Measurements from ENCODE around the gene NUDT14.

Gene NUDT14

DNA sequence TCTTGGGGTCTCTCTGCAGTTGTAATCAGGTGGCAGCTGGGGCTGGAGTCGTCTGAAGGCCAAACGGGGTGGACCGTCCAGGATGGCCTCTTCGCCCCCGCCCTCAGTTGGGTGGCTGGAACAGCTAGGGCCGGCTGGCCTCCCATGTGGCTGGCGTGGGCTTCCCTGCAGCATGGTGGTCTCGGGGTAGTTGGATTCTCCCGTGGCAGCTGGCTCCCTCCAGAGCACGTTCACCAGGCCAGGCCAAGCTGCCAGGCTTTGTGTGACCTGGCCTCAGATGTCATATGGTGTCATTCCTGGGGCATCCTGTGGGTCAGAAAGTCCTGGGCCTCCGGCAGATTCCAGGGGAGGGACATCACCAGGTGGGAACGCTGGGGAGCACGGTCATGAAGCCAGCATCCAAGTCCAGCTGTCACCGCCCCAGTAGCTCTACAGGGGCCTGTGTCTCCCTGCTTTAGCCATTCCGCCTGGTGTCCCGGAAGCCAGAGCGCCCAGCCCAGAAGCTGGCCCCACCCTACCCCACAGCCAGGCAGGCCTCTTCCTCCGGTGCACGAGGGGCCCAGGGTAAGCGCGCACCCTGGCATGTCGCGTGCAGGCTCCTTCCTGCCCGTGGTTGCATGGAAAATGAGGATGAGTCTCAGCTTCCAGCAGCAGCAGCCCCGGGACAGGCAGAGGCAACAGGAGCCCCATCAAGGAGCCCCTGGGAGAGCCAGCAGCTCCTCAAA, 1.3 kb upstream of the NUDT14 start:
- H3K36me3 Mint-ChIP-seq, result no peaks in the 10 kb centered on the region
- H3K4me3 Mint-ChIP-seq, result no peak overlapping the region
- no peak for ATAC-seq (replicated peaks)
- H3K4me1 Mint-ChIP-seq, result peaks cover 3 to 10% of the 10 kb centered on the region in 2 donors
- H3K27me3 Mint-ChIP-seq, result peaks cover 21 to 42% of the 10 kb centered on the region in 2 donors
- no peak for DNase-seq
- no peak overlapping the region for H3K27ac Mint-ChIP-seq
- H3K9me3 Mint-ChIP-seq, result no peaks in the 10 kb centered on the region

DNA sequence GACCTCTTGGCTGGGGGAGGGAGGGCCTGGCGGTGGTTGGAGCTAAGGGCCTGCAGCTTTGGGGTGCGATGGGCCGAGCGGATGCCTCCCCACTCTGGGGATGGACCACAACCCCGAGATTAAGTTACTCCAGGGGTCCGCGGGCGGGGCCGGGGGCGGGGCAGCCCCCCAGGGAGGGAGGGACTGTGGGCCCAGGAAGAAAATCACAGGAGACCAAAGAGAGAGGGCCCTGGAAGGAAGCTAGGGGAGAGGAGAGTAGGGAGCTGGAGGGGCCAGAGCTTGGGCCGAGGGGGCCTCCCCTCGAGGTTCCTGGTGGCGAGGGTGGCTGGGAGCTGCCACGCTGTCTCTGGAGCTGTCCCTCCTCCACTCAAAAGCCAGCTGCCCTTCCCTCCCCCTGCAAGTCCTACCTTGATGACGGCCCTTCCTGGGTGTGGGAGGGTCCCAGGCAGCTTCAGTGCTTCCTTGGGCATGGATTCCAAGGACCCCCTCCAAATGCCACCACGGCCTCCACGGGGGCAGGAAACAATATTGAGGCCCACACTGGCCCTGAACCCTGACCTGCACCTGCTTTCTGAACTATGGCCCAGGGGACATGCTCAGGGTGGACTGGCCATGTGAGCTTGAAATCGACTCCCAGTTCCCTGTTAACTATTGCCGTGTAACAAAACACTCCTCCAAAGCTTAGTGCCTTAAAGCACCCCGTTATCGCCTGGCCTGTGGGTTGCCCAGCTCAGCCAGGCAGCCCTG, 610 bp upstream of the NUDT14 start:
- DNase-seq (no peak), ATAC-seq (replicated peaks) (no peak)
- peaks cover 3 to 10% of the 10 kb centered on the region in 2 donors for H3K4me1 Mint-ChIP-seq
- no peak overlapping the region for H3K4me3 Mint-ChIP-seq
- no peak overlapping the region for H3K27ac Mint-ChIP-seq
- peaks cover 21 to 38% of the 10 kb centered on the region in 2 donors for H3K27me3 Mint-ChIP-seq
- H3K36me3 Mint-ChIP-seq, result no peaks in the 10 kb centered on the region
- H3K9me3 Mint-ChIP-seq, result no peaks in the 10 kb centered on the region

DNA sequence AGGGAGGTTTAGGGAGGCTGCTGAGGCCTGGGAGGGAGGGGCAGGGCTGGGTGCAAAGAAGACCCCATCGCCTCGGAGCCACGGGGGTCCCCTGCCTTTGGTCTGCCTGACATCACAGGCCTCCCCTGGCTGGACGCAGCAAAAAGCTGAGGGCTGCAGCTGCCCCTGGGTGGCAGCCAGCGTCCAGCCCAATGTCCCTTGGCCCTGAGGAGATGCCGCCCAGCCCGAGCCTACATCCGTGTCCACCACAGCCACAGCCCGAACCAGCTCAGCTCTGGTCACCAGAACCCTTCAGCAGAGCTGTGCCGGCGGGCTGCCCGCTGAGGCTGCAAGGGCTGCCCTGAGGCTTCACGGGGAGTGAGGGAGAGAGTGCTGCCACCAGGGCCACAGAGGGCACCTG, 1.9 kb downstream of the NUDT14 start:
- Mint-ChIP-seq H3K27me3 (peaks cover 11 to 21% of the 10 kb centered on the region in 2 donors), H3K27ac (no peak overlapping the region), H3K4me3 (no peak overlapping the region), H3K36me3 (no peaks in the 10 kb centered on the region), H3K4me1 (peaks cover 9 to 20% of the 10 kb centered on the region in 2 donors), H3K9me3 (no peaks in the 10 kb centered on the region)
- DNase-seq (no peak), ATAC-seq (replicated peaks) (no peak)

- H3K27ac Mint-ChIP-seq, result no peak overlapping the region
- DNase-seq (no peak), ATAC-seq (replicated peaks) (no peak)
- no peaks in the 10 kb centered on the region for H3K36me3 Mint-ChIP-seq
- no peak overlapping the region for H3K4me3 Mint-ChIP-seq
- peaks cover 10 to 19% of the 10 kb centered on the region in 2 donors for H3K27me3 Mint-ChIP-seq
- peaks cover 10 to 22% of the 10 kb centered on the region in 2 donors for H3K4me1 Mint-ChIP-seq
- H3K9me3 Mint-ChIP-seq, result no peaks in the 10 kb centered on the region
These were observed 2.3 kb downstream of the NUDT14 start for GRCh38 chr14:105178868-105179140.

DNA sequence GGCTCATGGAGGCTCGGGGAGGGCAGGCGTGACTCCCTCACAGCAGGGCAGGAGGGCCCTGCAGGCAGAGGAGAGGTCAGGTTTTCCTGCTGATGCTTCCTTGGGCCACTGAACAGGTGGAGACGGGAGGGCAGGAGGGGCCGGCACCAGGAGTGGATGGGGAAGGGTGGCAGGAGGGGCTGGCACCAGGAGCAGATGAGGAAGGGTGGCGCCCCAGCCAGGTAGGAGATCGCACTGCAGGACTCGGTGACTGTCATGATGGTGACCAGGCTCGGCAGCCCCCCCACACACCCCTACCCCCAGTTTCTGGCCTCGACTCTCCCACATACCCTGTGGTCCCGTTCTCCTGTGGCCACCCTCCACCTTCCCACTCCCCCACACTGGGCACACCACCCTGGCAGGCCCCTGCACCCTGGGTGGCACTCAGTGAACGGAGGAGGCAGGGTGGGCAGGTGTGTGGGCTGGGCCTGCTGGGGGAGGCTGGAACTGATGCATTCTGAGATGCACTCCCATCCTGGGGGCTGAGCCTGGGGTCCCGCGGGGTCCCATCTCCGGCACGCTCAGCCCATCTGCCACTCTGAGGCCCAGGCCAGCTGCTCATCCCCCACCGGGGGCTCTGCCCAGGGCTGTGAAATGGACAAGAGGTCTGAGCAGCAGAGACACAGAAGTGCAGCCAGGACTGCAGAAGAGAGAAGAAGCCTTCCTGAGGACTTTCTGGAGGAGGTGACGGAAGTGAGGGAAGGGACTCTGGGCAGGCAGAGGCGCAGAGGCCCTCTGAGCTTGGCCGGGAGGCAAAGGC, 2.8 kb downstream of the NUDT14 start:
- Mint-ChIP-seq H3K27me3 (peaks cover 5 to 14% of the 10 kb centered on the region in 2 donors), H3K9me3 (no peaks in the 10 kb centered on the region), H3K4me1 (peaks cover 10 to 22% of the 10 kb centered on the region in 2 donors), H3K4me3 (no peak overlapping the region), H3K36me3 (no peaks in the 10 kb centered on the region), H3K27ac (peak overlapping the region; percentile 20)
- ATAC-seq (replicated peaks) (no peak), DNase-seq (no peak)

DNA sequence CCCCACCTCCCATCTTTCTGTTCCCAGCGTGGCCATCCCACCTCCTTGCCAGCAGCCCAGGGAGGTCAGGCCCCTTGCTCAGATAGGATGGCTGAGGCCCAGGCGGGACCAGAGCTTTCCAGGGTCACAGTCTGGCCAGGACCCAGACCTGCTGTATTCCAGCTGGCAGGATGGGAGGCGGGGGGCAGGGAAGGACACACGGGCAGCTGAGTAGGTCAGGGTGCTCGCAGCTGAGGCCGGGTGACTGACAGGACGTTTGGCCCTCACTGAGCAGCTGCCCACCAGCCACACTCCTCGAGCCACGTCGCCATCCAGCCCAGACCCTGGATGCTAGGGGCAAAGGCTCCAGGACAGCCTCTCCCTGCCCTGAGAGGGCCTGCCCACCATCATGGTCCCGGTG, 4.0 kb downstream of the NUDT14 start:
- Mint-ChIP-seq H3K27me3 (peaks cover 5 to 14% of the 10 kb centered on the region in 2 donors), H3K4me1 (peaks cover 10 to 22% of the 10 kb centered on the region in 2 donors)

GRCh38 chr14:105176513-105176912, 4.6 kb downstream of the NUDT14 start:
- Mint-ChIP-seq H3K27ac (peak overlapping the region; percentile 25), H3K36me3 (no peaks in the 10 kb centered on the region), H3K27me3 (peaks cover 10 to 19% of the 10 kb centered on the region in 2 donors), H3K4me1 (peaks cover 10 to 22% of the 10 kb centered on the region in 2 donors), H3K4me3 (no peak overlapping the region), H3K9me3 (no peaks in the 10 kb centered on the region)
- no peak for ATAC-seq (replicated peaks)
- no peak for DNase-seq

More for the DNA sequence above, 4.0 kb downstream of the NUDT14 start:
- no peak for ATAC-seq (replicated peaks)
- Mint-ChIP-seq H3K4me3 (no peak overlapping the region), H3K9me3 (no peaks in the 10 kb centered on the region), H3K36me3 (no peaks in the 10 kb centered on the region), H3K27ac (peak overlapping the region; percentile 25)
- DNase-seq, result no peak

DNA sequence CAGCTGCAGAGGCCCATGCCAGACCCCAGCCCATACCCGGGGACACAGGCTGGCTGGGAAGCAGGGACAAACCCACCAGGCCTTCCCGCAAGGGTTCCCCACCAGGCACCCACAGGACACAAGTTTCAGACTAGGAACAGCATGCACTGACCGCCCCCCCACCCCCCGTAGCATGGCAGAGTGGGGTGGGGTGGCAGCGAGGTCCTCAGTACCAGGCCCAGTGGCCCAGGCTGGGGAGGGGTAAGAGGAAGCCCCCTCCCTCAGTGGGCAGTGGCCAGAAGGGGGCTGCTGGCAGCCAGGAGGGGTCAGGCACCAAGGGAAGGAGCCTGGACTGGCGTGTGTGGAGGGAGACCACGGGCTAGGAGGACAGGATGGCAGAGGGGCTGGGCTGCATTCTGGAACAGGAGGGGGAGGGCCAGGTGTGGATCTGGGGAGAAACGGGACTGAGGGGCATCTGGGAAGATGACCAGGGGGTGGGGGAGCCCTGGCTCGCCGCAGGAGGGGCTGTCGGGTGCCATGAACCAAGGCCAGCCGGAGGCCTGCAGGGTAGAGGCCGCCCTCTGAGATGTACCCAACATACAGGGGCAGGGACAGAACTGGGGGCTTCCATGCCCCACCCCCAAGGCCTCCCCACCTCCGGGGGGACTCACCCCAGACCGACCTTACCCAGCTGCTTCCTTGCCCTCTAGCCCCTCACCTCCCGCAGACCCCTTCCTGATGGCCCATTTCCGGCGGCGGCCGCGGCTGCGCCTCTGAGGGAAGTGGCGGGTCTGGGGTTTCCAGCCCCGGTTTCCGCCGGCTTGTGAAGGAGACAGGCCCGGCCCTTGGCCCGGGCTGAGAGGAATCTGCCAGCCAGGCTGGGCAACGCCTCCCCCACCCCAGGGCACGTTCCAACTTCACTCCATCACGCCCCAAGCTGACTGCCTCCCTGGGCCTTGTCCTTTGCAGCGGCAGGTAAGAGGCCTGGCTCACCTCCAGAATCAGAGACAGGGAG, 6.9 kb downstream of the NUDT14 start:
- Mint-ChIP-seq H3K27ac (peak overlapping the region; percentile 42), H3K9me3 (no peaks in the 10 kb centered on the region), H3K27me3 (peaks cover 23 to 39% of the 10 kb centered on the region in 2 donors), H3K36me3 (peaks cover 0 to 2% of the 10 kb centered on the region in 2 donors), H3K4me1 (peaks cover 14 to 20% of the 10 kb centered on the region in 2 donors), H3K4me3 (peak overlapping the region in 1 of 2 donors; percentile 50)
- ATAC-seq (replicated peaks) (peak; percentile 57 to 64), DNase-seq (no peak)

DNA sequence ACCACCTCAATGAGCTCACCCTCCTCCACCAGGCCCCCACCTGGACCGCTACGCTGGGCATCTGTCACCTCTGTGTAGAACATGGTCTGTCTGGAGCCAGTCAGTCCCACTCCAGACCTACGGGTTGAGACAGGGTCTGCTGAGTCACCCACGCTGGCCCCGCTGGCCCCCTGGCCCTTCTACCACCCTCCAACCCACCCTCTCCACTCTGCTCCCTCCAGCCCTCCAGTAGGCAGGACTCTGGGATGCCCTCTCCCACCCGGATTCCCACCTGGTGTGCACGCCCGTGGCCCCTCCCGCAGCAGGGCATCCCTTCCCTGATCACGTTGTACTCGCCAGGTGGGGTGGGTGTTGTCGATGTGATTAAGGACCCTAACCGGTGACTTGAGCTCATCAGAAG, 8.0 kb downstream of the NUDT14 start:
- ATAC-seq (replicated peaks), result no peak
- Mint-ChIP-seq H3K27ac (no peak overlapping the region), H3K4me3 (no peak overlapping the region), H3K9me3 (no peaks in the 10 kb centered on the region), H3K36me3 (peaks cover 0 to 2% of the 10 kb centered on the region in 2 donors), H3K27me3 (peaks cover 26 to 36% of the 10 kb centered on the region in 2 donors), H3K4me1 (peaks cover 16 to 23% of the 10 kb centered on the region in 2 donors)
- no peak for DNase-seq

DNA sequence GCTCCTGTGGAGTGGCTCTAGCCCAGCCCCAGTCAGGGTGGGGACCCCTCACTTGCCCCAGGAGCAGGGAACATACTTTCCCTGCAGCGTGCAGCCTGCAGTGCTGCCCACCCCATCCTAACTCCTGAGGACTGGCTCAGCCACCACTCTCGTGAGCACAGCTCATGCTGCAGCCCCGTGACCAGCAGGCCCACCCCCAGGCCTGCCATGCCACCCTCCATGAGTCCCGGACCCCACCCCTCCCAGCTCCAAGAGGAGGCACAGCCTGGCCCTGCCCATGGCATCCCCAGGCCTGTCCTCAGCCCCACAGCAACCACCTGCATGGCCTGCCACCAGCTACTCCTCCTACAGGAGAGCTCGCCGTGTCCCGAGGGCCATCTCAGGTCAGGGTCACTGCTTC, 8.6 kb downstream of the NUDT14 start:
- Mint-ChIP-seq H3K27ac (no peak overlapping the region), H3K4me1 (peaks cover 16 to 23% of the 10 kb centered on the region in 2 donors), H3K27me3 (peaks cover 20 to 30% of the 10 kb centered on the region in 2 donors), H3K9me3 (no peaks in the 10 kb centered on the region), H3K36me3 (peaks cover 0 to 2% of the 10 kb centered on the region in 2 donors), H3K4me3 (no peak overlapping the region)
- ATAC-seq (replicated peaks), result no peak
- DNase-seq, result no peak

DNA sequence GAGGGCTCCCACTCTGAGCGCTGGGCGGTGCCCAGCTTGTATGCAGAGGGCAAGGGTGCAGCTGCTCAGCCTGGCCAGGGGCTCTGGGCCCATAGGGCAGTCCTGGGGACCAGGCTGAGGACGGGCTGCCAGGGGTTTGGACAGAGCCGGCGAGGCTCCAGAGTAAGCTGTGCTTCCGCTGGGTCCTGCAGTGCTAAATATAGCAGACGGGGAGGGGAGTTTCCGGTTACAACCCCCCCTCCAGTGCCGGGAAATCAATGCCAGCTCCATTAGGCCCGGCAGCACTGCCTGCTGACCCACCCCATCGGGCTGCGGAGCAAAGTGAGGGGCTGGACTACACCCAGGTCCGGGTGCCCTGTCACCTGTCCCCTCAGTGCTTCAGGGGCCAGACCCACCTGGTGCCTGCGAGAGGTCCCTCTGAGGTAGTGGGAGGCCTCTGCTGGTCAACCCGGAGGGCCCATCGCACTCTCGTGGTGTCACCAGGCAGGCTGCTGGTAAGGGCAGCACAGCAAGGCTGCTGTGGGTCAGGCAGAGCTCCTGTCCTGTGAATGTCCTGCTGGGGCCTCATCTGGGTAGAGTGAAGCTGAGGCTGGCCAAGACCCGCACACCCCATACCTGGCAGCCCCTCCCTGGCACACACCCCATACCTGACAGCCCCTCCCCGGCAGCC, 10.0 kb downstream of the NUDT14 start:
- no peak for ATAC-seq (replicated peaks)
- Mint-ChIP-seq H3K27ac (no peak overlapping the region), H3K4me3 (no peak overlapping the region), H3K36me3 (peaks cover 0 to 2% of the 10 kb centered on the region in 2 donors), H3K27me3 (peaks cover 30 to 40% of the 10 kb centered on the region in 2 donors), H3K4me1 (peaks cover 16 to 27% of the 10 kb centered on the region in 2 donors), H3K9me3 (no peaks in the 10 kb centered on the region)
- DNase-seq, result no peak

DNA sequence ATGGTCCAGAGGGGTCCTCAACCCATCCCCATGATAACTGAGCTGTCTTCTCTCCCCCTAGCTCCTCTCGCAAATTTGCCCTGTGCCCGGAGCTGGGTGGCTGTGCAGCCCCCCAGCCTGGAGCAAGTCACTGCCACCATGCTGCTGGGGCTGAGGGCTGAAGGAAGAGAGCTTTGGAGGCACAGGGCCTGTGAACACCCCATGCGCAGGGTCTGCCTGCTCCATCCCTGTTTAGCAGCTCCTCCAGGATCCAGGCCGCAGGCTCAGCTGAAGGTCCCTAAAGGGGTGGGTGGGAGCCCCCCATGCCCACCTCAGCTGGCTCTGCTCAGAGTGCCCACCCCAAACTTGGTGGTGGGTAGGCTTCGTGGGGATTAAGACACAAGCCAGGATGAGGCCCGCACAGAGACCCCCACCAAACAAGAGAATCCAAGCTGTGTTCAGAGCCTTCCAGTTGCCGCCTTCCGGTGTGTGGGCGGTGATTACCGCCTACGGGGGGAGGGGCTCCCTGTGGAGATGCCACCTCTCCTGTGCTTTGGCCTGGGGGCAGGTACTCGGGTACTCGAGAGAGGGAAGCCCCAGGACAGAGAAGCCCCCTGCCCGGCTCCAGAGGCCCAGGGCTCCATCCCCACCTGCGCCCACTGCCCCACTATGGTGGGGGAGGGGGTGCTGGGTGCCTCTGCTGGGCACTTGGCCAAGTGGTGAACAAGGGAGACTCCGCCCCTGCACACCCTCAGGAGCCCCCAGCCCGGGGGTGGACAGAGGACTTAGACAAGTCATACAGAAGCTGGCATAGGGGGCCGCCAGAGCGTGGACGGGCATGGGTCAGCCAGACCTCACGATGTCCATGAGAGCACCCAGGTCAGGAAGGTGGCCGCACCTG, 11.1 kb downstream of the NUDT14 start:
- peaks cover 30 to 51% of the 10 kb centered on the region in 2 donors for H3K27me3 Mint-ChIP-seq
- peaks cover 0 to 2% of the 10 kb centered on the region in 2 donors for H3K36me3 Mint-ChIP-seq
- no peaks in the 10 kb centered on the region for H3K9me3 Mint-ChIP-seq
- ATAC-seq (replicated peaks), result no peak
- peak overlapping the region; percentile 80 for H3K27ac Mint-ChIP-seq
- H3K4me3 Mint-ChIP-seq, result peak overlapping the region; percentile 76 to 80
- peaks cover 19 to 32% of the 10 kb centered on the region in 2 donors for H3K4me1 Mint-ChIP-seq
- no peak for DNase-seq
